Gastroesophageal sphincter (tissue), 4 donors: Measurements from ENCODE around the gene LTBP3. TPM values are rescaled to one million over a fixed set of nuclear protein-coding genes. Genes with fewer than 3 reads are reported as not detected.
A peak's percentile ranks its signal among the peaks of the same experiment; 100 is the strongest.

ENCODE experiments used
- ATAC-seq: fragments of 150-250 bp; one replicate; pipeline ENCODE4 v1.9.1; 2016; ENCODE audit warnings: mild to moderate bottlenecking, moderate library complexity
- H3K27ac ChIP-seq, 4 donors: fragments of 200-600 bp; sonication (generic) in 3 of 4; 1 replicate in 3 of 4; 2 replicates in 1 of 4; pipeline ENCODE4 v1.5.1; 2016 to 2019
- H3K27me3 ChIP-seq: fragments of 200-600 bp; sonication (generic); one replicate; pipeline ENCODE4 v1.5.1; 2019
- H3K36me3 ChIP-seq, 2 donors: fragments of 200-600 bp; sonication (generic); one replicate each; pipeline ENCODE4 v1.5.1; 2019; ENCODE audit warnings: control low read depth in 1 of 2
- H3K4me1 ChIP-seq, 3 donors: fragments of 200-600 bp; sonication (generic); 1 replicate in 2 of 3; 2 replicates in 1 of 3; pipeline ENCODE4 v1.5.1; 2016 to 2019; ENCODE audit warnings: control low read depth in 2 of 3
- H3K4me3 ChIP-seq, 2 donors: fragments of 200-600 bp; sonication (generic); one replicate each; pipeline ENCODE4 v1.5.1; 2019; ENCODE audit warnings: mild to moderate bottlenecking in 1 of 2, moderate library complexity in 1 of 2
- H3K9me3 ChIP-seq, 3 donors: fragments of 200-600 bp; sonication (generic); one replicate each; pipeline ENCODE4 v1.5.1; 2017 to 2019; ENCODE audit warnings: control low read depth in 2 of 3
- EP300 ChIP-seq: sonication (generic); formaldehyde crosslinking; IDR thresholded peaks from one replicate; pipeline ENCODE4 v1.6.1; 2017; ENCODE audit warnings: antibody characterized with exemption, mild to moderate bottlenecking
- POLR2A ChIP-seq, 2 donors: fragments of 450-650 bp; IDR thresholded peaks; one replicate each; pipeline ENCODE4 v1.6.1; 2017; ENCODE audit warnings: antibody characterized with exemption in 2 of 2, mild to moderate bottlenecking in 2 of 2, moderate library complexity in 1 of 2
- POLR2AphosphoS5 ChIP-seq: sonication (generic); formaldehyde crosslinking; IDR thresholded peaks from one replicate; pipeline ENCODE4 v1.6.1; 2017; ENCODE audit warnings: antibody characterized with exemption
- WGBS, 2 donors: methylation state at CpG; one replicate each; pipeline ENCODE4 v1.1.5; 2018; ENCODE audit warnings: low coverage in 1 of 2; 5-methylcytosine and 5-hydroxymethylcytosine counted together
- total RNA-seq, 4 donors: library from RNA; depleted of rRNA; stranded (reverse); fragments of >200 nt; gene quantifications; one replicate each; pipeline ENCODE4 v1.1.0, GENCODE V29; 2016
- TF ChIP-seq, protein P1 (sequence below), 4 experiments: fragments of 200-600 bp in 2 of 4; fragments of 450-650 bp in 2 of 4; sonication (generic) in 1 of 4; IDR thresholded peaks; one replicate each; pipeline ENCODE4 v1.5.1; 2017 to 2019; ENCODE audit warnings: antibody characterized with exemption in 4 of 4, mild to moderate bottlenecking in 2 of 4, moderate library complexity in 2 of 4

Gene LTBP3
- total RNA-seq, 4 donors from 2014 or later = 90.6 to 173 (median 139) TPM

GRCh38 chr11:65551572-65552387 is 6.4 kb downstream of the LTBP3 start:
- Histone ChIP-seq H3K27me3 (no peaks in the 10 kb centered on the region), H3K36me3 (peaks cover 0 to 72% of the 10 kb centered on the region in 2 donors), H3K4me1 (peaks cover 0 to 64% (median 32%) of the 10 kb centered on the region in 3 donors), H3K9me3 (no peaks in the 10 kb centered on the region), H3K27ac (no peak overlapping the region), H3K4me3 (no peak overlapping the region)
- TF ChIP-seq POLR2A (IDR thresholded peaks at IDR 0.05) (no peak), EP300 (no peak), POLR2AphosphoS5 (no peak)
- TF ChIP-seq, protein P1, sequence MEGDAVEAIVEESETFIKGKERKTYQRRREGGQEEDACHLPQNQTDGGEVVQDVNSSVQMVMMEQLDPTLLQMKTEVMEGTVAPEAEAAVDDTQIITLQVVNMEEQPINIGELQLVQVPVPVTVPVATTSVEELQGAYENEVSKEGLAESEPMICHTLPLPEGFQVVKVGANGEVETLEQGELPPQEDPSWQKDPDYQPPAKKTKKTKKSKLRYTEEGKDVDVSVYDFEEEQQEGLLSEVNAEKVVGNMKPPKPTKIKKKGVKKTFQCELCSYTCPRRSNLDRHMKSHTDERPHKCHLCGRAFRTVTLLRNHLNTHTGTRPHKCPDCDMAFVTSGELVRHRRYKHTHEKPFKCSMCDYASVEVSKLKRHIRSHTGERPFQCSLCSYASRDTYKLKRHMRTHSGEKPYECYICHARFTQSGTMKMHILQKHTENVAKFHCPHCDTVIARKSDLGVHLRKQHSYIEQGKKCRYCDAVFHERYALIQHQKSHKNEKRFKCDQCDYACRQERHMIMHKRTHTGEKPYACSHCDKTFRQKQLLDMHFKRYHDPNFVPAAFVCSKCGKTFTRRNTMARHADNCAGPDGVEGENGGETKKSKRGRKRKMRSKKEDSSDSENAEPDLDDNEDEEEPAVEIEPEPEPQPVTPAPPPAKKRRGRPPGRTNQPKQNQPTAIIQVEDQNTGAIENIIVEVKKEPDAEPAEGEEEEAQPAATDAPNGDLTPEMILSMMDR (IDR thresholded peaks at IDR 0.05) = peak in 2 of 4 experiments; percentile 37 to 48
- WGBS, 2 donors = 59 to 68% methylated on average over 3 to 10 of the region's 17 CpGs
- peak; percentile 19 for ATAC-seq

GRCh38 chr11:65549096-65549495 is 9.1 kb downstream of the LTBP3 start:
- TF ChIP-seq EP300 (no peak), POLR2A (IDR thresholded peaks at IDR 0.05) (no peak), POLR2AphosphoS5 (no peak)
- TF ChIP-seq, protein P1 (IDR thresholded peaks at IDR 0.05) = no peak
- H3K36me3 ChIP-seq = peaks cover 0 to 98% of the 10 kb centered on the region in 2 donors
- ATAC-seq = no peak
- H3K27me3 ChIP-seq = no peaks in the 10 kb centered on the region
- 85 to 100% methylated on average over 1 to 3 of the region's 3 CpGs for WGBS, 2 donors
- no peak overlapping the region for H3K27ac ChIP-seq
- H3K9me3 ChIP-seq = no peaks in the 10 kb centered on the region
- no peak overlapping the region for H3K4me3 ChIP-seq
- peaks cover 0 to 45% (median 7%) of the 10 kb centered on the region in 3 donors for H3K4me1 ChIP-seq

GRCh38 chr11:65548395-65548794 is 9.8 kb downstream of the LTBP3 start:
- Histone ChIP-seq H3K27ac (peak overlapping the region in 1 of 4 donors; percentile 20), H3K36me3 (peaks cover 0 to 98% of the 10 kb centered on the region in 2 donors), H3K9me3 (no peaks in the 10 kb centered on the region), H3K4me3 (no peak overlapping the region), H3K27me3 (no peaks in the 10 kb centered on the region), H3K4me1 (peaks cover 0 to 38% (median 1%) of the 10 kb centered on the region in 3 donors)
- WGBS, 2 donors = 79 to 100% methylated on average over 2 to 3 of the region's 3 CpGs
- TF ChIP-seq POLR2A (IDR thresholded peaks at IDR 0.05) = no peak
- TF ChIP-seq EP300 = no peak
- no peak for TF ChIP-seq POLR2AphosphoS5
- TF ChIP-seq, protein P1 (IDR thresholded peaks at IDR 0.05) = no peak
- ATAC-seq = no peak

DNA sequence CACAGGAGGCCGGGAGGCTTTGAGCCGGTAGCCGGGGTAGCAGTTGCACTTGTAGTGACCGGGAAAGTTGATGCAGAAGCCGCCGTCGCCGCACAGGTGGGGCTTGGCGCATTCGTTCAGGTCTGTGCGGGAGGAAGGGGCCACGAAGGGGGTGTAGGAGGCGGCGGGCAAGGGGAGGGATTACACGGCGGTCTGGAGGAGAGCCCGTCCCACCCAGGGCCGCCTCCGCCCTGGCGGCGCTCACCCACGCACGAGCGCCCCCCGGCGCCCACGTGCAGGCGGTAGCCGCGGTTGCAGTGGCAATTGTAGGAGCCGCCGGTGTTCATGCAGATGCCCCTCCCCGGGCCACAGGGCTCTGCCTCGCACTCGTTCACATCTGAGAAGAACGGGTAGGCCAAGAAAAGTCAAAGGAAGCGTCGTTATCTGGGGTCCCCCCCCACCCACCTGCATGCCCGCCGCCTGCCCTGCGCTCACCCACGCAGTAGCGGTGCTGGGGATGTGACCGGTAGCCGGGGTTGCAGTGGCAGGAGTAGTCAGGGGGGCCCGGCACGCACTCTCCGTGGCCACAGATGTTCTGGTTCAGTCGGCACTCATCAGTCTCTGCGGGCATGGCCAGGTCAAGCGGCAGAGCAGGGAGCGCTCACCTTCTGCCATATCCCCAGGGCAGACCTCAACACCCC is 10.6 kb downstream of the LTBP3 start:
- Histone ChIP-seq H3K27me3 (no peaks in the 10 kb centered on the region), H3K36me3 (peaks cover 0 to 96% of the 10 kb centered on the region in 2 donors), H3K9me3 (no peaks in the 10 kb centered on the region), H3K27ac (peak overlapping the region in 2 of 4 donors; percentile 21 to 72), H3K4me3 (no peak overlapping the region), H3K4me1 (peaks cover 0 to 30% (median 0%) of the 10 kb centered on the region in 3 donors)
- ATAC-seq = no peak
- 60% methylated on average over 2 of the region's 52 CpGs; no CpG with 5 or more reads in 1 of the 2 donors for WGBS, 2 donors
- no peak for TF ChIP-seq EP300

GRCh38 chr11:65546217-65546958 is 11.8 kb downstream of the LTBP3 start:
- H3K27me3 ChIP-seq = no peaks in the 10 kb centered on the region
- H3K4me3 ChIP-seq = peak overlapping the region in 1 of 2 donors; percentile 30
- peaks cover 0 to 84% of the 10 kb centered on the region in 2 donors for H3K36me3 ChIP-seq
- peak; percentile 68 for ATAC-seq
- H3K27ac ChIP-seq = peak overlapping the region in 3 of 4 donors; percentile 65 to 72 (median 69)
- H3K9me3 ChIP-seq = no peaks in the 10 kb centered on the region
- no peak for TF ChIP-seq EP300
- TF ChIP-seq, protein P1 (IDR thresholded peaks at IDR 0.05) = no peak
- no peak for TF ChIP-seq POLR2A (IDR thresholded peaks at IDR 0.05)
- TF ChIP-seq POLR2AphosphoS5 = no peak
- H3K4me1 ChIP-seq = peaks cover 0 to 29% (median 6%) of the 10 kb centered on the region in 3 donors
- WGBS, 2 donors = 41 to 61% methylated on average over 9 to 20 of the region's 64 CpGs
